ENCODE results near the gene RNF187.

DNA sequence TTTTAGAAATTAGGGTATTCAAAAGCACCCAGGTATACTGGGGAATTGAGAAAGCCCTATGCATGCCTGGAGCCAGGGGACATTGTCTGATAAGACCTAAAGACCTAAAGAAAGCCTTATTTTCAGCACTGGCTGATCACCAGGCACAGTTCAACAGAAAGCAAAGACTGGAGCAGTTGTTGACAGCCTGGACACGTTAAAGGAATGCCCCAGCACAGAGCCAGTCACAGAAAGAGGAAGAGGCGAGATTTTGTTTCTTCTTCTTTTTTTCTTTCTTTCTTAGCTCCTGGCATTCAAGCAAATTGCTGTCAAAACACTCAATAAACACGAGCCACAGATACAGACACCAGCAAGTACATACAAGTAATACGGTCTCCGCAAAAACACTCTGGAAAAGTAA lies 40.4 kb downstream of the RNF187 start:
- TF ChIP-seq, protein P1, sequence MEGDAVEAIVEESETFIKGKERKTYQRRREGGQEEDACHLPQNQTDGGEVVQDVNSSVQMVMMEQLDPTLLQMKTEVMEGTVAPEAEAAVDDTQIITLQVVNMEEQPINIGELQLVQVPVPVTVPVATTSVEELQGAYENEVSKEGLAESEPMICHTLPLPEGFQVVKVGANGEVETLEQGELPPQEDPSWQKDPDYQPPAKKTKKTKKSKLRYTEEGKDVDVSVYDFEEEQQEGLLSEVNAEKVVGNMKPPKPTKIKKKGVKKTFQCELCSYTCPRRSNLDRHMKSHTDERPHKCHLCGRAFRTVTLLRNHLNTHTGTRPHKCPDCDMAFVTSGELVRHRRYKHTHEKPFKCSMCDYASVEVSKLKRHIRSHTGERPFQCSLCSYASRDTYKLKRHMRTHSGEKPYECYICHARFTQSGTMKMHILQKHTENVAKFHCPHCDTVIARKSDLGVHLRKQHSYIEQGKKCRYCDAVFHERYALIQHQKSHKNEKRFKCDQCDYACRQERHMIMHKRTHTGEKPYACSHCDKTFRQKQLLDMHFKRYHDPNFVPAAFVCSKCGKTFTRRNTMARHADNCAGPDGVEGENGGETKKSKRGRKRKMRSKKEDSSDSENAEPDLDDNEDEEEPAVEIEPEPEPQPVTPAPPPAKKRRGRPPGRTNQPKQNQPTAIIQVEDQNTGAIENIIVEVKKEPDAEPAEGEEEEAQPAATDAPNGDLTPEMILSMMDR (IDR thresholded peaks at IDR 0.05), result no peak
- TF ChIP-seq, protein P2, sequence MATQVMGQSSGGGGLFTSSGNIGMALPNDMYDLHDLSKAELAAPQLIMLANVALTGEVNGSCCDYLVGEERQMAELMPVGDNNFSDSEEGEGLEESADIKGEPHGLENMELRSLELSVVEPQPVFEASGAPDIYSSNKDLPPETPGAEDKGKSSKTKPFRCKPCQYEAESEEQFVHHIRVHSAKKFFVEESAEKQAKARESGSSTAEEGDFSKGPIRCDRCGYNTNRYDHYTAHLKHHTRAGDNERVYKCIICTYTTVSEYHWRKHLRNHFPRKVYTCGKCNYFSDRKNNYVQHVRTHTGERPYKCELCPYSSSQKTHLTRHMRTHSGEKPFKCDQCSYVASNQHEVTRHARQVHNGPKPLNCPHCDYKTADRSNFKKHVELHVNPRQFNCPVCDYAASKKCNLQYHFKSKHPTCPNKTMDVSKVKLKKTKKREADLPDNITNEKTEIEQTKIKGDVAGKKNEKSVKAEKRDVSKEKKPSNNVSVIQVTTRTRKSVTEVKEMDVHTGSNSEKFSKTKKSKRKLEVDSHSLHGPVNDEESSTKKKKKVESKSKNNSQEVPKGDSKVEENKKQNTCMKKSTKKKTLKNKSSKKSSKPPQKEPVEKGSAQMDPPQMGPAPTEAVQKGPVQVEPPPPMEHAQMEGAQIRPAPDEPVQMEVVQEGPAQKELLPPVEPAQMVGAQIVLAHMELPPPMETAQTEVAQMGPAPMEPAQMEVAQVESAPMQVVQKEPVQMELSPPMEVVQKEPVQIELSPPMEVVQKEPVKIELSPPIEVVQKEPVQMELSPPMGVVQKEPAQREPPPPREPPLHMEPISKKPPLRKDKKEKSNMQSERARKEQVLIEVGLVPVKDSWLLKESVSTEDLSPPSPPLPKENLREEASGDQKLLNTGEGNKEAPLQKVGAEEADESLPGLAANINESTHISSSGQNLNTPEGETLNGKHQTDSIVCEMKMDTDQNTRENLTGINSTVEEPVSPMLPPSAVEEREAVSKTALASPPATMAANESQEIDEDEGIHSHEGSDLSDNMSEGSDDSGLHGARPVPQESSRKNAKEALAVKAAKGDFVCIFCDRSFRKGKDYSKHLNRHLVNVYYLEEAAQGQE (IDR thresholded peaks at IDR 0.05; ENCODE audit: insufficient read depth in 1 of 2, low read depth in 2 of 2, low read length in 1 of 2), result no peak
- TF ChIP-seq POLR2AphosphoS5 (IDR thresholded peaks at IDR 0.05; ENCODE audit: low read depth, low read length) (no peak), SIN3A (IDR thresholded peaks at IDR 0.05; ENCODE audit: borderline replicate concordance, insufficient read depth, low read depth, low read length) (no peak), TCF7L2 (IDR thresholded peaks at IDR 0.05; ENCODE audit: low read depth, low read length) (no peak)

Measured in Panc1 (cell line).